ENCODE data around the gene CYLD. TPM values are rescaled to one million over a fixed set of nuclear protein-coding genes. Genes with fewer than 3 reads are reported as not detected.
A peak's percentile ranks its signal among the peaks of the same experiment; 100 is the strongest.

Gene CYLD
- total and polyA plus RNA-seq, 8 donors = 7.0 to 82.1 (median 13.5) TPM

GRCh38 chr16:50719401-50720337, 22.2 kb upstream of the CYLD start:
- Histone ChIP-seq H3K27me3 (no peaks in the 10 kb centered on the region), H3K36me3 (no peaks in the 10 kb centered on the region), H3K9me3 (no peaks in the 10 kb centered on the region), H3K4me1 (peaks cover 0 to 15% (median 5%) of the 10 kb centered on the region in 4 donors), H3K27ac (peak overlapping the region in 3 of 5 donors; percentile 1 to 48 (median 29)), H3K4me3 (peak overlapping the region in 3 of 4 donors; percentile 2 to 17 (median 6))
- 34 to 50% (median 44%) methylated on average over 16 to 20 of the region's 20 CpGs for WGBS, 5 donors
- peak; percentile 63 to 65 for DNase-seq
- TF ChIP-seq POLR2A (IDR thresholded peaks at IDR 0.05) = no peak
- no peak for TF ChIP-seq EP300 (IDR thresholded peaks at IDR 0.05)
- TF ChIP-seq CTCF (IDR thresholded peaks at IDR 0.05) = no peak
- no peak for TF ChIP-seq POLR2AphosphoS5 (IDR thresholded peaks at IDR 0.05)
- intact Hi-C loops (cut with DNase I; ENCODE audit: low total_unique reads) = no loop called here

GRCh38 chr16:50721549-50722404, 20.1 kb upstream of the CYLD start:
- intact Hi-C loops (cut with DNase I; ENCODE audit: low total_unique reads) = no loop called here
- peaks cover 0 to 8% (median 6%) of the 10 kb centered on the region in 4 donors for H3K36me3 ChIP-seq
- DNase-seq = no peak
- peaks cover 0 to 15% (median 5%) of the 10 kb centered on the region in 4 donors for H3K4me1 ChIP-seq
- no peak for TF ChIP-seq POLR2A (IDR thresholded peaks at IDR 0.05)
- TF ChIP-seq EP300 (IDR thresholded peaks at IDR 0.05) = no peak
- TF ChIP-seq CTCF (IDR thresholded peaks at IDR 0.05) = no peak
- no peak for TF ChIP-seq POLR2AphosphoS5 (IDR thresholded peaks at IDR 0.05)
- no peaks in the 10 kb centered on the region for H3K9me3 ChIP-seq
- 88 to 93% (median 92%) methylated on average over 6 of the region's 6 CpGs for WGBS, 5 donors
- no peaks in the 10 kb centered on the region for H3K27me3 ChIP-seq
- no peak overlapping the region for H3K4me3 ChIP-seq
- H3K27ac ChIP-seq = no peak overlapping the region

- intact Hi-C loops (cut with DNase I; ENCODE audit: low total_unique reads) = no loop called here
- peaks cover 0 to 8% (median 6%) of the 10 kb centered on the region in 4 donors for H3K36me3 ChIP-seq
- H3K4me1 ChIP-seq = peaks cover 0 to 15% (median 5%) of the 10 kb centered on the region in 4 donors
- no peak overlapping the region for H3K27ac ChIP-seq
- WGBS, 5 donors = 75 to 100% (median 96%) methylated on average over 1 of the region's 1 CpG
- TF ChIP-seq EP300 (IDR thresholded peaks at IDR 0.05) = no peak
- TF ChIP-seq POLR2AphosphoS5 (IDR thresholded peaks at IDR 0.05) = no peak
- no peak for TF ChIP-seq CTCF (IDR thresholded peaks at IDR 0.05)
- TF ChIP-seq POLR2A (IDR thresholded peaks at IDR 0.05) = no peak
- DNase-seq = no peak
- no peaks in the 10 kb centered on the region for H3K9me3 ChIP-seq
- H3K4me3 ChIP-seq = no peak overlapping the region
- no peaks in the 10 kb centered on the region for H3K27me3 ChIP-seq
Measured at GRCh38 chr16:50722405-50722737, 19.5 kb upstream of the CYLD start.

GRCh38 chr16:50722960-50723359, 18.9 kb upstream of the CYLD start:
- H3K4me1 ChIP-seq = peaks cover 0 to 15% (median 5%) of the 10 kb centered on the region in 4 donors
- no peak overlapping the region for H3K27ac ChIP-seq
- no peak overlapping the region for H3K4me3 ChIP-seq
- no peaks in the 10 kb centered on the region for H3K9me3 ChIP-seq
- no peak for DNase-seq
- 78 to 93% (median 90%) methylated on average over 2 of the region's 2 CpGs for WGBS, 5 donors
- intact Hi-C loops (cut with DNase I; ENCODE audit: low total_unique reads) = no loop called here
- H3K36me3 ChIP-seq = peaks cover 0 to 8% (median 6%) of the 10 kb centered on the region in 4 donors
- TF ChIP-seq POLR2A (IDR thresholded peaks at IDR 0.05) (no peak), CTCF (IDR thresholded peaks at IDR 0.05) (no peak), POLR2AphosphoS5 (IDR thresholded peaks at IDR 0.05) (no peak), EP300 (IDR thresholded peaks at IDR 0.05) (no peak)
- H3K27me3 ChIP-seq = no peaks in the 10 kb centered on the region
